GM12878 (cell line): ENCODE measurements around the gene AVL9. TPM values are rescaled to one million over a fixed set of nuclear protein-coding genes. Genes with fewer than 3 reads are reported as not detected.

ENCODE experiments used
- ATAC-seq: fragments of 200-7000 bp; cut with Tn5 transposase; 3 replicates; pipeline ENCODE4 v1.9.1; 2020; ENCODE audit warnings: mild to moderate bottlenecking, moderate library complexity
- BruUV-seq: library from RNA; stranded (reverse); fragments of 400-500 nt; replicated peaks from 2 replicates; lab custom pipeline; 2021; lab: Mats Ljungman, UMichigan
- CTCF ChIA-PET: fragments of 300-600 bp; sonication (Branson Sonifier 250); formaldehyde crosslinking; extraction: SDS; loops from one replicate; lab custom pipeline; 2021; ENCODE audit warnings: inconsistent platforms; lab: Yijun Ruan, JAX
- POLR2A ChIA-PET: fragments of 350-600 bp; formaldehyde crosslinking; extraction: SDS; loops from one replicate; lab custom pipeline; 2021; ENCODE audit warnings: inconsistent platforms; lab: Charles Lee
- RAD21 ChIA-PET: fragments of 300-600 bp; sonication (Branson Sonifier 250); formaldehyde crosslinking; loops from one replicate; lab custom pipeline; 2023; ENCODE audit warnings: antibody characterized with exemption; ENCODE audit not compliant: unreplicated experiment; lab: Charles Lee
- SMC1A ChIA-PET: fragments of 300-600 bp; sonication (Branson Sonifier 250); formaldehyde crosslinking; loops from one replicate; lab custom pipeline; 2023; ENCODE audit not compliant: unreplicated experiment, uncharacterized antibody; lab: Charles Lee
- DNase-seq: peaks from one replicate; pipeline ENCODE4 v3.0.0-alpha.2; 2011; ENCODE audit warnings: low read depth, low spot score
- FAIRE-seq: peaks from 3 replicates; lab custom pipeline; 2011; peaks lifted over from hg19 to GRCh38; lab: Jason Lieb, UNC
- H2AFZ ChIP-seq: 2 replicates; pipeline ENCODE4 v1.6.0; 2011; ENCODE audit warnings: low read depth, low read length, control low read depth; ENCODE audit not compliant: control insufficient read depth
- H3K27ac ChIP-seq: 2 replicates; pipeline ENCODE4 v1.5.1; 2011; ENCODE audit warnings: control low read depth; ENCODE audit not compliant: control insufficient read depth, insufficient read depth
- H3K27me3 ChIP-seq, 2 experiments: replicated peaks in 1 of 2; 2 replicates each; pipeline versions ENCODE4 v1.6.0 to v1.6.1; 2011; ENCODE audit warnings: low read length in 1 of 2; ENCODE audit not compliant: control insufficient read depth in 2 of 2, insufficient read depth in 2 of 2
- H3K36me3 ChIP-seq, 2 experiments: 2 replicates each; pipeline ENCODE4 v1.5.1; 2011; ENCODE audit warnings: low read length in 1 of 2; ENCODE audit not compliant: control insufficient read depth in 2 of 2, insufficient read depth in 2 of 2
- H3K4me1 ChIP-seq: 2 replicates; pipeline ENCODE4 v1.6.1; 2011; ENCODE audit warnings: mild to moderate bottlenecking, low read length, moderate library complexity, mixed read lengths; ENCODE audit not compliant: control insufficient read depth, insufficient read depth
- H3K4me2 ChIP-seq: 2 replicates; pipeline ENCODE4 v1.6.0; 2011; ENCODE audit warnings: control low read depth; ENCODE audit not compliant: control insufficient read depth, insufficient read depth
- H3K4me3 ChIP-seq: fragments of 200-600 bp; sonication (generic); 2 replicates; pipeline ENCODE4 v1.5.1; 2016
- H3K79me2 ChIP-seq: 2 replicates; pipeline ENCODE4 v1.6.0; 2011; ENCODE audit warnings: low read length; ENCODE audit not compliant: control insufficient read depth, insufficient read depth
- H3K9ac ChIP-seq: 2 replicates; pipeline ENCODE4 v1.8.0; 2011; ENCODE audit warnings: low read length, control low read depth, mixed read lengths; ENCODE audit not compliant: control insufficient read depth, insufficient read depth
- H3K9me3 ChIP-seq: replicated peaks from 3 replicates; pipeline ENCODE4 v1.5.1; 2011; ENCODE audit warnings: mild to moderate bottlenecking, low read length; ENCODE audit not compliant: control insufficient read depth, insufficient read depth
- H4K20me1 ChIP-seq: 2 replicates; pipeline ENCODE4 v1.6.0; 2011; ENCODE audit not compliant: control insufficient read depth, insufficient read depth
- ATF3 ChIP-seq: IDR thresholded peaks from 2 replicates; pipeline ENCODE4 v1.6.1; 2011; ENCODE audit warnings: low read depth, mild to moderate bottlenecking, low read length, moderate library complexity, borderline replicate concordance; ENCODE audit errors: extremely low read depth
- EED ChIP-seq: sonication (generic); IDR thresholded peaks from 2 replicates; pipeline ENCODE4 v1.6.1; 2016; ENCODE audit warnings: antibody characterized with exemption, low read depth
- KAT2A ChIP-seq: conservative IDR thresholded peaks from 2 replicates; pipeline ENCODE4 v1.6.1; 2011; ENCODE audit warnings: low read depth, low read length; ENCODE audit not compliant: control insufficient read depth
- NBN ChIP-seq: fragments of 450-650 bp; IDR thresholded peaks from 2 replicates; pipeline ENCODE4 v1.6.1; 2016
- POU2F2 ChIP-seq: IDR thresholded peaks from 3 replicates; pipeline ENCODE4 v1.6.1; 2011; ENCODE audit warnings: low read depth, mild to moderate bottlenecking, low read length, borderline replicate concordance
- RCOR1 ChIP-seq: conservative IDR thresholded peaks from 2 replicates; pipeline ENCODE4 v1.6.1; 2012; ENCODE audit warnings: low read depth, low read length, improper control_type of control experiment
- RELA ChIP-seq: fragments of 450-650 bp; IDR thresholded peaks from 2 replicates; pipeline ENCODE4 v1.8.0; 2014; ENCODE audit warnings: borderline replicate concordance; ENCODE audit not compliant: partially characterized antibody
- SUZ12 ChIP-seq: fragments of 200-600 bp; sonication (generic); IDR thresholded peaks from one replicate; pipeline ENCODE4 v1.6.1; 2018; ENCODE audit warnings: antibody characterized with exemption, mild to moderate bottlenecking; ENCODE audit not compliant: unreplicated experiment
- WRNIP1 ChIP-seq: IDR thresholded peaks from 2 replicates; pipeline ENCODE4 v1.6.1; 2011; ENCODE audit warnings: low read depth, low read length, improper control_type of control experiment, borderline replicate concordance
- ZBTB11 ChIP-seq: fragments of 450-650 bp; formaldehyde crosslinking; IDR thresholded peaks from 2 replicates; pipeline ENCODE4 v1.5.0; 2022; ENCODE audit warnings: mild to moderate bottlenecking, missing genetic modification characterization
- WGBS: methylation state at CpG from one replicate; pipeline ENCODE4 v1.1.6; 2016; ENCODE audit warnings: low lambda C conversion rate; ENCODE audit not compliant: insufficient replicate concordance, insufficient coverage; ENCODE audit errors: missing lambda C conversion rate; 5-methylcytosine and 5-hydroxymethylcytosine counted together
- in situ Hi-C: fragments of 300-500 bp; cut with MboI; formaldehyde crosslinking; loops from 9 replicates; pipeline ENCODE4 v1.14.3; 2018; ENCODE audit warnings: mixed read lengths
- intact Hi-C: fragments of 100-400 bp; cut with micrococcal nuclease; formaldehyde crosslinking; loops from one replicate; pipeline ENCODE4 v1.14.2; 2022; ENCODE audit not compliant: unreplicated experiment
- polyA plus RNA-seq, 11 experiments: library from polyadenylated mRNA; depleted of rRNA in 4 of 11; unstranded in 6 of 11; stranded (reverse) in 5 of 11; fragments of >200 nt; fragmentation: Nextera tagmentation in 4 of 11; fragmentation: Illumina TruSeq in 1 of 11; extraction: Ambion mirVana in 4 of 11; extraction: Trizol in 1 of 11; gene quantifications; 1 replicate in 1 of 11; 2 replicates in 10 of 11; pipeline versions ENCODE4 v1.2.1 to v1.2.3, GENCODE V29; 2011 to 2016; ENCODE audit warnings: inconsistent platforms in 2 of 11, missing spikeins in 2 of 11, low read depth in 1 of 11
- total RNA-seq, 4 experiments: library from RNA; depleted of rRNA in 3 of 4; stranded (reverse); fragments of >200 nt in 3 of 4; fragmentation: Illumina TruSeq in 1 of 4; extraction: Trizol in 1 of 4; gene quantifications; 2 replicates each; pipeline versions ENCODE4 v1.2.1 to v1.2.3, GENCODE V29; 2013 to 2021
- TF ChIP-seq, protein P1 (sequence below): IDR thresholded peaks from 2 replicates; pipeline ENCODE4 v1.6.1; 2011; ENCODE audit warnings: mild to moderate bottlenecking, low read depth, low read length, moderate library complexity; ENCODE audit not compliant: insufficient replicate concordance
- TF ChIP-seq, protein P2 (sequence below): fragments of 150-350 bp; IDR thresholded peaks from 2 replicates; pipeline ENCODE4 v1.6.1; 2016; ENCODE audit warnings: low read depth, low read length

Gene AVL9
- total and polyA plus RNA-seq, 10 of the 15 experiments (the other 5 are each of a cell fraction or from before 2014, with no cell fraction given), result 4.5 to 41.6 (median 20.1) TPM

DNA sequence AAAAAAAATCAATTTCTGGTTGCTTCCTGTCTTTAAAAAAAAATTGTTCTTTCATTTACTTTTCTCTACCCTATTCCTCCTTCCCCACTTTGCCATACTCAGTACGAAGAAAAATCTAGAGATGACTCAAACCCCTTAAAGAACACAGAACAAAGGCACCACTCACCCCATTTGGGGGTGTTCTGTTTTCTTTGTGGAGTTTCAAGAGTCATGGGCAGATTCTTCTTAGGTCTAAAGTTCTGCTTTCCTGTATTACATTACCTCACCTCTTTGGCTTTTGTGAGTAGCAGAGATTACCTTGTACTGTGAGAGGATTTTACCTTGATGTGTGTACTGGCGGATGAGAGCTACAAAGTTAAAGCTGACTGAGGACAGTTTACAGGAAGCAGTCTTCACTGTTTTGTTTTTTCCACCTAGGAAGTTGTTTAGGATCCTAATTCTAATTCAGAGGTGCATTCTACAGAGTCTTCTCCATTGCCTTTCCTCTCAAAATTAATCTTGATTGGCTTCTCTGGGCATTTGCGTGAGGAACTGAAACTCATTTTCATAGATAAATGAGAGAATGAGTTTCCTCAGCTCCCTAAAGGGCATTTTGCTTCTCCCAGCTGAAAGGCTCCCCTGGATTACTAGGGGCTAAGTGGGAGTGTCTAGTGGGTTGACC, 20.7 kb downstream of the AVL9 start (continued):
- TF ChIP-seq, protein P1, sequence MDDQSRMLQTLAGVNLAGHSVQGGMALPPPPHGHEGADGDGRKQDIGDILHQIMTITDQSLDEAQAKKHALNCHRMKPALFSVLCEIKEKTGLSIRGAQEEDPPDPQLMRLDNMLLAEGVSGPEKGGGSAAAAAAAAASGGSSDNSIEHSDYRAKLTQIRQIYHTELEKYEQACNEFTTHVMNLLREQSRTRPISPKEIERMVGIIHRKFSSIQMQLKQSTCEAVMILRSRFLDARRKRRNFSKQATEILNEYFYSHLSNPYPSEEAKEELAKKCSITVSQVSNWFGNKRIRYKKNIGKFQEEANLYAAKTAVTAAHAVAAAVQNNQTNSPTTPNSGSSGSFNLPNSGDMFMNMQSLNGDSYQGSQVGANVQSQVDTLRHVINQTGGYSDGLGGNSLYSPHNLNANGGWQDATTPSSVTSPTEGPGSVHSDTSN, result no peak
- TF ChIP-seq RCOR1, result no peak
- no peak for TF ChIP-seq KAT2A
- peak; percentile 68 for TF ChIP-seq EED
- TF ChIP-seq POU2F2, result no peak
- TF ChIP-seq WRNIP1, result no peak

DNA sequence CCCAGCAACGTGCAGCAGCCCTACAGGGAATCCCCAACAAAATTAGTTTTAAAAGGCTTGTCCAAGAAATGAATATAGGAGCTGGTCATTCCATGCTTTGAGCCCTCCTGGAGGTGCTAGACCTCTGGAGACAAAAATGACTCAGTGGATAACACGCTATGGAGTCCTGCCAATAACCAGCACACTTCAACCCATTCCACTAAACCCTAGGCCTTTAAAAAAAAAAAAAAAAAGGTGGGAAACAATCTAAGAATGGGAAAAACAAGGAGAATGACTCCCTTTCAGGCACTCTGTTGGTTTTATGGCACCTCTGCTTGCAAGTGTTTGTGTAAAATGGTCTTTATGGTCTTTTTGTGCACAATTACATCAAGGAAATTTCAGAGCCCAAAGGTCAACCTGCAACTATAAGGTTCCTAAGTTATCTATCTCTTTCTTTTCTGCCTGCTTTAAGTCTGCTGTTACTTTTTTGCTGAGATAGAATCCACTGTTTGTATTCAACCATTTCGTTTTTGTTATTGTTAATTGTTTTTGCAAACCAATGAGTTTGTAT, 21.3 kb downstream of the AVL9 start:
- POLR2A ChIA-PET, result interaction anchor here (0.6 to 1.4 kb wide), 3 partner anchors 15 to 21 kb away, joined by 3 to 9 read pairs (median 4); partner anchors contain the start of gene AVL9
- in situ Hi-C loops (no loop called here), intact Hi-C loops (no loop called here)
- Histone ChIP-seq H2AFZ (no peak overlapping the region), H3K27me3 (no peaks in the 10 kb centered on the region), H4K20me1 (no peaks in the 10 kb centered on the region), H3K79me2 (peaks cover 22% of the 10 kb centered on the region), H3K9me3 (peaks cover 20% of the 10 kb centered on the region), H3K36me3 (peaks cover under 1 to 2% of the 10 kb centered on the region in 2 experiments; a peak in 2 of 4 replicates), H3K4me3 (no peak overlapping the region), H3K27ac (peak overlapping the region; percentile 70), H3K4me1 (peaks cover 17% of the 10 kb centered on the region), H3K9ac (no peak overlapping the region), H3K4me2 (peak overlapping the region; percentile 67; the same call in 1 of the 2 replicates)
- no peak for DNase-seq
- CTCF ChIA-PET, result interaction anchor here (0.9 to 1.5 kb wide), 3 partner anchors 19 to 22 kb away, joined by 3 to 4 read pairs (median 3); partner anchors contain the start of gene AVL9
- ATAC-seq, result no peak
- 63% methylated on average over 3 of the region's 3 CpGs for WGBS
- FAIRE-seq, result no peak
- BruUV-seq, result no TSS peak
- SMC1A ChIA-PET, result interaction anchor here (1.0 to 1.8 kb wide), 4 partner anchors 10 to 25 kb away, joined by 3 to 7 read pairs (median 4); partner anchors contain the start of gene AVL9
- RAD21 ChIA-PET, result interaction anchor here (0.5 to 0.9 kb wide), 2 partner anchors 13 to 423 kb away, joined by 3 read pairs; no protein-coding TSS in a partner anchor
- TF ChIP-seq RELA (no peak), NBN (no peak), ZBTB11 (CRISPR knock-in tag) (no peak), SUZ12 (no peak), ATF3 (no peak)
- TF ChIP-seq, protein P2, sequence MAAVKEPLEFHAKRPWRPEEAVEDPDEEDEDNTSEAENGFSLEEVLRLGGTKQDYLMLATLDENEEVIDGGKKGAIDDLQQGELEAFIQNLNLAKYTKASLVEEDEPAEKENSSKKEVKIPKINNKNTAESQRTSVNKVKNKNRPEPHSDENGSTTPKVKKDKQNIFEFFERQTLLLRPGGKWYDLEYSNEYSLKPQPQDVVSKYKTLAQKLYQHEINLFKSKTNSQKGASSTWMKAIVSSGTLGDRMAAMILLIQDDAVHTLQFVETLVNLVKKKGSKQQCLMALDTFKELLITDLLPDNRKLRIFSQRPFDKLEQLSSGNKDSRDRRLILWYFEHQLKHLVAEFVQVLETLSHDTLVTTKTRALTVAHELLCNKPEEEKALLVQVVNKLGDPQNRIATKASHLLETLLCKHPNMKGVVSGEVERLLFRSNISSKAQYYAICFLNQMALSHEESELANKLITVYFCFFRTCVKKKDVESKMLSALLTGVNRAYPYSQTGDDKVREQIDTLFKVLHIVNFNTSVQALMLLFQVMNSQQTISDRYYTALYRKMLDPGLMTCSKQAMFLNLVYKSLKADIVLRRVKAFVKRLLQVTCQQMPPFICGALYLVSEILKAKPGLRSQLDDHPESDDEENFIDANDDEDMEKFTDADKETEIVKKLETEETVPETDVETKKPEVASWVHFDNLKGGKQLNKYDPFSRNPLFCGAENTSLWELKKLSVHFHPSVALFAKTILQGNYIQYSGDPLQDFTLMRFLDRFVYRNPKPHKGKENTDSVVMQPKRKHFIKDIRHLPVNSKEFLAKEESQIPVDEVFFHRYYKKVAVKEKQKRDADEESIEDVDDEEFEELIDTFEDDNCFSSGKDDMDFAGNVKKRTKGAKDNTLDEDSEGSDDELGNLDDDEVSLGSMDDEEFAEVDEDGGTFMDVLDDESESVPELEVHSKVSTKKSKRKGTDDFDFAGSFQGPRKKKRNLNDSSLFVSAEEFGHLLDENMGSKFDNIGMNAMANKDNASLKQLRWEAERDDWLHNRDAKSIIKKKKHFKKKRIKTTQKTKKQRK, result no peak
